CD4-positive, alpha-beta T cell (primary cell): ENCODE data around the gene HOXD1. TPM values are rescaled to one million over a fixed set of nuclear protein-coding genes. Genes with fewer than 3 reads are reported as not detected.

Experiments used
- ATAC-seq: fragments of 200-7000 bp; cut with Tn5 transposase; one replicate; pipeline ENCODE4 v1.10.0; 2022; ENCODE audit warnings: mild to moderate bottlenecking; ENCODE audit not compliant: poor library complexity
- CTCF ChIA-PET: fragments of 350-600 bp; sonication (Branson Sonifier 250); formaldehyde crosslinking; loops from one replicate; lab custom pipeline; 2021; ENCODE audit warnings: antibody characterized with exemption, inconsistent platforms; lab: Charles Lee
- POLR2A ChIA-PET: fragments of 350-600 bp; sonication (Branson Sonifier 250); formaldehyde crosslinking; loops from one replicate; lab custom pipeline; 2021; ENCODE audit warnings: antibody characterized with exemption, inconsistent platforms; lab: Charles Lee
- DNase-seq, 14 experiments: peaks; one replicate each; pipeline ENCODE4 v3.0.0-alpha.2; 2013 to 2020; ENCODE audit warnings: mixed read lengths in 2 of 14
- H3K27ac ChIP-seq, 2 donors: one replicate each; pipeline versions ENCODE4 v1.5.1 to v1.7.0; 2013; ENCODE audit warnings: low read length in 2 of 2, low read depth in 1 of 2, mild to moderate bottlenecking in 1 of 2
- H3K27me3 ChIP-seq, 2 experiments: 1 replicate in 1 of 2; 2 replicates in 1 of 2; pipeline versions ENCODE4 v1.6.1 to v1.7.0; 2013; ENCODE audit warnings: low read length in 2 of 2, control low read depth in 1 of 2, mild to moderate bottlenecking in 1 of 2, moderate library complexity in 1 of 2; ENCODE audit not compliant: insufficient read depth in 2 of 2, control insufficient read depth in 1 of 2
- H3K36me3 ChIP-seq: one replicate; pipeline ENCODE4 v1.6.1; 2013; ENCODE audit warnings: low read length, control low read depth; ENCODE audit not compliant: insufficient read depth
- H3K4me1 ChIP-seq: one replicate; pipeline ENCODE4 v1.6.1; 2013; ENCODE audit warnings: low read length, control low read depth; ENCODE audit not compliant: insufficient read depth
- H3K4me3 ChIP-seq: one replicate; pipeline ENCODE4 v1.5.1; 2013; ENCODE audit warnings: mild to moderate bottlenecking, low read length, moderate library complexity
- H3K9me3 ChIP-seq, 2 experiments: 1 replicate in 1 of 2; 2 replicates in 1 of 2; pipeline versions ENCODE4 v1.6.1 to v1.7.0; 2013; ENCODE audit warnings: low read length in 2 of 2, mild to moderate bottlenecking in 2 of 2, control low read depth in 1 of 2, moderate library complexity in 1 of 2; ENCODE audit not compliant: control insufficient read depth in 1 of 2, insufficient read depth in 1 of 2
- H3K27ac Mint-ChIP-seq: one replicate; pipeline ENCODE4 v1.8.0; 2020; ENCODE audit warnings: mixed read lengths
- H3K27me3 Mint-ChIP-seq: one replicate; pipeline ENCODE4 v1.8.0; 2021; ENCODE audit warnings: mixed read lengths
- H3K36me3 Mint-ChIP-seq: one replicate; pipeline ENCODE4 v1.8.0; 2021; ENCODE audit warnings: low read depth, mixed read lengths
- H3K4me1 Mint-ChIP-seq: one replicate; pipeline ENCODE4 v1.8.0; 2021; ENCODE audit warnings: low read depth, mixed read lengths
- H3K4me3 Mint-ChIP-seq: one replicate; pipeline ENCODE4 v1.8.0; 2020; ENCODE audit warnings: mild to moderate bottlenecking, mixed read lengths
- H3K9me3 Mint-ChIP-seq: one replicate; pipeline ENCODE4 v1.8.0; 2020; ENCODE audit warnings: mixed read lengths
- intact Hi-C, 2 experiments: fragments of 100-400 bp; cut with DNase I in 1 of 2; cut with micrococcal nuclease in 1 of 2; formaldehyde crosslinking; loops; one replicate each; pipeline versions ENCODE4 v1.15.1 to v1.9.0; 2023 to 2025; cut with DNase I, micrococcal nuclease
- polyA plus RNA-seq, 2 donors: library from polyadenylated mRNA; unstranded; fragments of 120-200 nt; gene quantifications; one replicate each; pipeline ENCODE4 v1.2.1, GENCODE V29; 2013
- total RNA-seq, 174 experiments: library from RNA in 2 of 174; stranded (reverse) in 2 of 174; gene quantifications; one replicate each; pipeline ENCODE4 v1.2.3 and lab custom pipeline; 2021 to 2026
- TF ChIP-seq, protein P1 (sequence below): fragments of 200-600 bp; IDR thresholded peaks from one replicate; pipeline ENCODE4 v1.8.0; 2022; ENCODE audit warnings: antibody characterized with exemption, mild to moderate bottlenecking

The HOXD1 gene
- total RNA-seq (not detected), total RNA-seq (lab: John Stamatoyannopoulos, UW) (0 to 0.08 (median 0) reads per million in 172 experiments)
- polyA plus RNA-seq (2013, experiment 1 of 2) = not detected
- 0.04 TPM for polyA plus RNA-seq (2013, experiment 2 of 2)

DNA sequence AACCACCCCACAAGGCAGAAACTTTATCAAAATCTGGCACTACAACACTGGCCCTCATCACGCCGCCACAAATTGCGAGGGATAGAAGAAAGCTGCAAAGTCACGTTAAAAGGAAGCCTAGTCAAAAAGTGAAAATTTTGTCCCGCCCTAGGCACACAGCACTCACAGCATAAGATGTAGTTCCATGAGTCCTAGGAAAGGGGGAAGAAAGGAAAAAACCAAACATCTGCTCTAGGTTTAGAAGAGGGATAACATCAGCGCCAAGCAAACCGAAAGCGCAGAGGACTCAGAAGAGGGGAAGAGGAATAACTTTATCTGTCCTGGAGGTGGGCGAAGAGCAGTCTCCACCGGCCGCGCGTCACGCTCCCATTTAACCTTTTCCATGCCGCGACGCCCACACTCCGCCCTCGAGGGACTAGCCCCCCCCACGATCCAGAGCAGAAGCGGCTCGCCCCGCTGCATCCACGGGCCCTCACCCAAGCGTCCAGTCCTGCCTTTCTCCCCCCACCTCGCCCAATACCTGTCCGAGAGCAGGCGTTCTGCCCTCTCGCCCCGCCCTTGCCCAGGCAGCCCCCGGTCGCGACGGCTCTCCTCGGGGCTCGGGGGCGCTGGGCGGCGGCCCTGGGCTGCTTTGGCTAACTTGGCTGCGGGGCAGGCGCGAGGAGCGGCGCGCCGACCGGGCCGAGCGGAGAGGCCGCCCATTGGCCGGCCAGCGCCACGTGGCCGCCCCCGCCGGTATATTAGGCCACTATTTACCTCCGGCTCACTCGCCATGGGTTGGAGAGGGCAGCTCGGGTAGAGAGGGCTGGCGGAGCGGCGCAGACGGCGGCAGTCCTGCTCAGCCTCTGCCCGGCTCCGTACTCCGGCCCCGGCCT, at the start of gene HOXD1:
TSS of gene HOXD1 (plus strand) at position 770 of the 875 bp plus-strand sequence. CDS start 134 bp downstream, outside the sequence.
- Mint-ChIP-seq H3K27ac (no peak within 1 kb of the TSS), H3K4me3 (peak within 1 kb of the TSS; percentile 91), H3K36me3 (no peaks in the 10 kb centered on the region), H3K9me3 (no peaks in the 10 kb centered on the region), H3K4me1 (peaks cover 24% of the 10 kb centered on the region), H3K27me3 (peaks cover 90% of the 10 kb centered on the region)
- ChIA-PET CTCF (no interaction called here), POLR2A (interaction anchor here (0.8 kb wide), 1 partner anchor 12 kb away, joined by 3 read pairs; no protein-coding TSS in a partner anchor)
- no peak for ATAC-seq
- no peak within 1 kb of the TSS for H3K27ac ChIP-seq
- H3K9me3 ChIP-seq = peaks cover 0 to 7% of the 10 kb centered on the region in 2 experiments
- H3K4me1 ChIP-seq = peaks cover 24% of the 10 kb centered on the region
- peak within 1 kb of the TSS; percentile 50 for H3K4me3 ChIP-seq
- H3K36me3 ChIP-seq = no peaks in the 10 kb centered on the region
- intact Hi-C loops = no loop called here
- no peak for DNase-seq
- TF ChIP-seq, protein P1, sequence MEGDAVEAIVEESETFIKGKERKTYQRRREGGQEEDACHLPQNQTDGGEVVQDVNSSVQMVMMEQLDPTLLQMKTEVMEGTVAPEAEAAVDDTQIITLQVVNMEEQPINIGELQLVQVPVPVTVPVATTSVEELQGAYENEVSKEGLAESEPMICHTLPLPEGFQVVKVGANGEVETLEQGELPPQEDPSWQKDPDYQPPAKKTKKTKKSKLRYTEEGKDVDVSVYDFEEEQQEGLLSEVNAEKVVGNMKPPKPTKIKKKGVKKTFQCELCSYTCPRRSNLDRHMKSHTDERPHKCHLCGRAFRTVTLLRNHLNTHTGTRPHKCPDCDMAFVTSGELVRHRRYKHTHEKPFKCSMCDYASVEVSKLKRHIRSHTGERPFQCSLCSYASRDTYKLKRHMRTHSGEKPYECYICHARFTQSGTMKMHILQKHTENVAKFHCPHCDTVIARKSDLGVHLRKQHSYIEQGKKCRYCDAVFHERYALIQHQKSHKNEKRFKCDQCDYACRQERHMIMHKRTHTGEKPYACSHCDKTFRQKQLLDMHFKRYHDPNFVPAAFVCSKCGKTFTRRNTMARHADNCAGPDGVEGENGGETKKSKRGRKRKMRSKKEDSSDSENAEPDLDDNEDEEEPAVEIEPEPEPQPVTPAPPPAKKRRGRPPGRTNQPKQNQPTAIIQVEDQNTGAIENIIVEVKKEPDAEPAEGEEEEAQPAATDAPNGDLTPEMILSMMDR = no peak
- H3K27me3 ChIP-seq = peaks cover 55 to 90% of the 10 kb centered on the region in 2 experiments

- TF ChIP-seq, protein P1 = no peak
- ChIA-PET CTCF (interaction anchor here (0.7 to 1.1 kb wide), 2 partner anchors 12 to 316 kb away, joined by 3 read pairs; no protein-coding TSS in a partner anchor), POLR2A (interaction anchor here (1.0 to 1.2 kb wide), 2 partner anchors 12 to 316 kb away, joined by 3 read pairs; no protein-coding TSS in a partner anchor)
- Mint-ChIP-seq H3K27ac (no peak overlapping the region), H3K9me3 (peaks cover 4% of the 10 kb centered on the region), H3K4me1 (peaks cover 41% of the 10 kb centered on the region), H3K36me3 (peaks cover 3% of the 10 kb centered on the region), H3K27me3 (peaks cover 95% of the 10 kb centered on the region), H3K4me3 (peak overlapping the region; percentile 40)
- ATAC-seq = no peak
- Histone ChIP-seq H3K4me1 (peaks cover 36% of the 10 kb centered on the region), H3K4me3 (no peak overlapping the region), H3K27me3 (peaks cover 91 to 98% of the 10 kb centered on the region in 2 experiments), H3K36me3 (no peaks in the 10 kb centered on the region), H3K9me3 (peaks cover 14 to 45% of the 10 kb centered on the region in 2 experiments), H3K27ac (no peak overlapping the region)
- intact Hi-C loops = loop anchor here in 1 of 2 experiments (10.0 kb wide), 1 partner anchor 1276 kb away; no protein-coding TSS in a partner anchor
- DNase-seq = no peak
Measured at GRCh38 chr2:176138923-176139660, 49.4 kb upstream of the HOXD1 start.
